Activated CD4-positive, alpha-beta T cell treated with anti-CD3 and anti-CD28 coated beads for 48 hours (primary cell): ENCODE results near the gene HYI.
"Not testable (repeated sequence)": the region's sequence is repeated elsewhere in the genome, so short reads cannot be mapped to it uniquely, and the experiment has no call there.

ENCODE experiments used
- DNase-seq: peaks from one replicate; pipeline ENCODE4 v3.0.0-alpha.2; 2020

Gene HYI

DNA sequence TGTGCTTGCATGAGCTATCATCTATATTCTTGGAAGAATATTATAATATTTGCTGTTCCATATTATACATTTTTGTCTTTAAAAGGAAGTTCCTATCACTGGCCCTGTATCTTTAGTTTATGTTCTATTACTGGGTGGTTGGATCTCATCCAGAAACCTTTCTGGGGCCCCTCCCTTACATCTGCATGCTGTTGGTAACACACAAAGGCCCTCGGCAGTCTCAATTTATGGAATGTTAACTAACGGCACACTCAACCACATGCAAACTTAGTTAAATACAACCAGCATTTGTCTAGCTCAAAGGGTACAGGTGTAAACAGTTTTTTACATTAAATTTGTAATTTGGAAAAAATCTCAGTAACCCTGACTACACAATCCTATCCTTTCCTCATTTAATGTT, 9.7 kb upstream of the HYI start:
- DNase-seq: no peak

DNA sequence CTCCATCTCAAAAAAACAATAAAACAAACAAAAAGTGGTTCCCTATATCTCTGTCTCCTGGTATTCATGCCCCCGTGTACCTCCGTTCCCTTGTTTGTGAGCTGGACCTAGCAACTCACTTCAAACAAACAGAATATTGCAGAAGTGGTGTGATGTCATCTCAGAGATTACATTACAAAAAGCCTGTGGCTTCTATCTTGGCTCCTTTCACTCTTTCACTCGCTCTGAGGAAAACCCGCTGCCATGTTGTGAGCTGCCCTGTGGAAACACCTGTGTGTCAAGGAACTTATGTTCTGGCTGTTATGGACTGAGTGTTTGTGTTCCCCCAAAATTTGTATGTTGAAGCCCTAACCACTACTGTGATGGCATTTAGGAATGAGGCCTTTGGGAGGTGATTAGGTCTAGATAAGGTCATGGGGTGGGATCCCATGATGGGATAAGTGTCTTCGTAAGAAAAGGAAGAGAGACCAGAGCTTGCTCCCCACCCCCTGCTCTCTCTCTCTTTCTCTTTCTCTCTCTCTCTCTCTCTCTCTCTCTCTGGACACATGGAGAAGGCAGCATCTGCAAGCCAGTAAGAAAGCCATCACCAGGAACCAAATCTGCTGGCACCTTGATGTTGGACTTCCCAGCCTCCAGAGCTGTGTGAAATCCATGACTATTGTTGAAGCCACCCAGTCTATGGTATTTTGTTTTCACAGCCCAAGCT, 7.4 kb upstream of the HYI start:
- DNase-seq: no peak

DNA sequence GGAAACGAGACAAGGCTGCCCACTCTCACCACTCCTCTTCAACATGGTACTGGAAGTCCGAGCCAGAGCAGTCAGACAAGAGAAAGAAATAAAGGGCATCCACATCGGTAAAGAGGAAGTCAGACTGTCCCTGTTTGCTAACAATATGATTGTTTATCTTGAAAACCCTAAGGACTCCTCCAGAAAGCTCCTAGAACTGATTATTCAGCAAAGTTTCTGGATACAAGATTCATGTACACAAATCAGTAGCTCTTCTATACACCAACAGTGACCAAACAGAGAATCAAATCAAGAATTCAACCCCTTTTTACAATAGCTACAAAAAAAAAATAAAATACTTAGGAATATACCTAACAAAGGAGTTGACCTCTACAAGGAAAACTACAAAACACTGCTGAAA, 4.6 kb upstream of the HYI start:
- not testable (repeated sequence) for DNase-seq

DNA sequence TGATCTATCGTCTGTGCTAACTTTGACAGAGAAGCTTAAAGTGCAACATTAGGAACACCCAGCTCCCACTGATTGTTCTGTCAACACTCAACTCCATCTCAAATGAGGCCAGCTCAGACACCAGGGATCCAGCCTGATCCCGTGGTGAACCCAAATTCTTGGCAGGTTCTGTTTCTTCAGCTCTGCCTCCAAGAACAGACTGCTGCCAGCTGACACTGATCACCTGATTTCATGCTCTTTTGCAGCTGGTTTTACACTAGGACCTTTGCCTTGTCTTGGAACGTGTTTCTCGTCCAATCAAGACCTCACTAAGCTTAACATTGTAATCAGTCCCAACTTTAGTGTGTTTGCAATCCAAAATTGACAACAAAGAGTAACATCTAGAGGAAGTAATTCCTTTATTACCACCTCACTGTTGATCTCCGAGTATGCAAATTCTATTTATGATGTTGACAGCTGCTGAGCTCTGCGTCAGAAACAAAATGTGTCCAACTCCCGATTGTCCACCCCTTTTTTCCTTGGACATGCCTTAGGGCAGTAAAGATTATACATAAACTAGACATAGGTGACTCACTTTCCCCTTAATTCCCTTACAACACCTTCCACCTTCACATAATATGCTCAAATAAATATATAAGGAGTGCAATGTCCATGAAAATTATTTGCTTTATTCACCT, 1.6 kb upstream of the HYI start:
- DNase-seq: no peak

DNA sequence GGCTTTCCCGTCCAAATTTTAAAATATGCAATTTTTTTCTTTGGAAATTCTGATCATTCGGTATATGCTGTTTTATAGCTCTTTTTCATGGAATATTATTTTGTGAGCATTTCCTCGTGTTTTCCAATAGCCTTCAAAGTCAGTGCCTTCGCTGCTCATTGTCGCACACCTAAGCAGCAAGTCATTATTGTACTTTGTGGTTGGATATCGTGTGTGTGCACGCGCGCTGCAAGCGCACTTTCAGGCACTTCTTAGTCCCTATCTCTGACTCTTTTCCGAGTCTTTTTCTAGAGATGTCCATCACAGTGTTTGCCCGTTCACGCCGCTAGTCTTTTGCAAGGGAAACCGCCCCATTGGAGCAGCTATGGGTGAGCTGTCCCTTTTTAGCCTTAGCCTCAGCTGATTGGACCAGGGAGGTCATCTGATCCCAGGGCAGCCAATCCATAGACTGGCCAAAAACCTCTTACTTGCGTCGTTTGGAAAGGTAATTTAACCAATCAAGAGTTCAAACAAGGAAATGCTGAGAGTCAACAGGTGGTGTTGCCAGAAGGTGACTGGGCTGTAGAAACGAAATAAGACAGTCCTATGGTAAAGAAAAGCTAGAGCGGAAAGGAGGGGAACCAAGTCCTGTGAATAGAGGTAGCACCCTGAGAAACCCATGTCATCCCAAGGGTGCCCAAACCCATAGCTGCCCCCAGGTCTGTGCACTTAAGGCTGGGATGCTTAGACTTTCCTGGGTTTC, 710 bp upstream of the HYI start:
- peak; percentile 77 for DNase-seq

DNA sequence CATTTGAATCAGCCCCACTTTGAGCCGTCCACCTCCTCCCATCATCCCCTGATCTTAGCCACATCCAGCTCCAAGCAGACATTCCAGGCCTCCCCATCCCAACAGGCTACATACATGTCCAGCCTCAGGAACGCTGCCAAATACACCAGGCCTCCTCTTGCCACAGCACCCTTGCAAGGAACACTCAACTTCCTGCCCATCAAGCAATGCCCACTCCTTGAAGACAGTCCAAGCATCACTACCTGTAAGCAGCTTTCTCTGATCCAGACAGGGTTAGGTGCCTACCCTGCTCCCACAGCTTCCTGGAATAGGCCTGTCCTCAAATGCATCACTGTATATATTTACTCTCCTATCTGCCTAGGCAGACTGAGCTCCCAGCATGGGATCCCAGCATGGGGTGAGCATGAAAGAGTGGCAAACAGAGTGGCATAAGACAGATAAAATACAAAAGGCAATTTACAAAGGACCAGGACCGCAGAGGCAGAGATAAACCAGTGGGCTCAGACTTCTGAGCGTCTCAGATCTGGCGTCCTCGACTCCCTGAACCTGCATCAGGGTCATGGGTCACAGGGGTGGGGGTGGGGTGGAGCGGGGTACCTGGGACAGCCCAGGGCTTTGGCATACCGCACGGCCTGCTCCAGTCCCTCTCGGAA, 816 bp downstream of the HYI start:
- no peak for DNase-seq

DNA sequence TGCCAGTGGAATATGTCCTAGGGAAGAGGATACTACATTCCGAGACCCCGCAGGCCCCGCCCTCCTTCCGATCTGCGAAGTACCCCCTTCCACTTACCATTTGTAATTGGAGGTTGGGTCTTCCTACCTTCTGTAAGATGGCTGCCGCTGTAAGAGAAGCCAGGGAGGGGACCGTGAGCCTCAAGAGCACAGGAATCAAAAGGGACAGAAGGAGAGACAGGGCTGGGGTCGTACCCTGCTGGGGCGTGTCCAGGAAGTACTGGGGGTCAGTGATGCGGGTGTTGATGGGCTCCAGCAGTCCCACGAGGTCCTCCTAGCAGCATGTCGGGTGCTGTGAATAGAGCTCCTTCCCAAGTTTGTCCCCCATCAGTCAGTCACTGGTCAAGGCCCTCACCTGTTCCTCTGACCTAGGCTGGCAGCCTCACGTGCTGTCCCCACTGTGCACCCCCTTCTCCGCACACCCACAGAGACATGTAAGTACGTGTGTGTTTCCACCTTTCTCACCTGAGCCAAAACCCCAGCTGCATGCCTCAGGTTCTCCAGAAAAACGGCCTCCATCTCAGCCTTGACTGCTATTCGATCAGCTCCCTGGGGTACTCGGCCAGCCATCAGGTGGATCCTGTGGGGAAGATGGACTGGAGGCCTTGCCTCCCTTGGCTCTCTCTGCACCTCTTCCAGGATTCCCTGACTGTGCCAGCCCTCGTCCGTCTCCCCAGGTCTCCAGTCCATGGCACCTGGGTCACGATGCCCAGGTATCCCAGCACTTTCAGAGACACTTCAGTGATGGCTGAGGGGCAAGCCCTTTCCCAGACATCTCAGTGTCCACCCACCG, 1.8 kb downstream of the HYI start:
- DNase-seq: no peak

DNA sequence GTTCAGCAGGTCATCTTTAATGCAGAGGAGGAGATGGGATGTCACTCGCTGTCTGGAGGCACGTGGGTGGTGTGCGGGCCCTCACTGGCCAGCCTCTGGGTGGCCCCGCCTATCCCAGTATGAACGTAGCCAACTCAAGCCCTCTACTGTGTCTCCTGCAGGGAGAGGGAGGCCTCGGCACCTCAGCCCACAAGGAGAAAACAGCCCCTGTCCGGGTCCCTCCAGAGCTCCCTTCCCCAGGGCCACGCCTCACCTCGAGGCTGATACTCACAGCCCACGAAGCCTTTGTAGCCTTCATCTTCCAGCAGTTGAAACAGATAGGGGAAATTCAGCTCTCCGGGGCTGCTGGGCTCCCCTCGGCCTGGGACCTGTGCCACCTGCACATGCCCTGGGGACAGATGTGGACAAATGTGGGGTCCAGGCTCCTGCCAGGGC, 2.6 kb downstream of the HYI start:
- DNase-seq: no peak

DNA sequence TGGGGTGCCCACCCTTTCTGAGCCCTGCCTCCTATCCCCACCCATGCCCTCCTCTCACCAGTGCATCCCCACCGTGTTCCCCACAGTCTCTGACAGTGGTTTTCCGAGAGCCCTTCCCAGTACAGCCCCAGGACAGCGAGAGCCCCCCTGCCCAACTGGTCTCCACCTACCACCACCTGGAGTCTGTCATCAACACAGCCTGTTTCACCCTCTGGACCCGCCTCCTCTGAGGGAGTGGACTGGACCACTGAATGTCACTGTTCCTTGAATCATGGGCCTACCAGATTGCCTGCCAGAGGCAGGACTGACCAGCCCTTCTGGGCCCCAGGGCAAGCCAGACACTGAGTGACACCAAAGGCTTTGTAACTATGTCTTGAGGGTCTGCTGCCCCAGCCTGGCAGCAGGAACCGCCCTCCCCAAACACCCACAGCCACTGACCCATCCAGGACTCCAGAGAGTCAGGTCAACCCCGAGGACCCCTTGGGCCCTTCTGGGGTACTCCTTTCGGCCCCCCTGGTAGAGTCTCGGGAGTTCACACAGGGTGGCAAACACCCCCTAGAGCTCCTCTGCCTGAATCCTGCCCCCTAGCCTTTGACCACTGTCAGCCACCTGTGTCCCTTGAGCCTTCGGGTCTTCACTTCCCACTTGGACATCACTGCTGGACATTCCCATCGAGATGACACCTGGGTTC, 3.3 kb downstream of the HYI start:
- DNase-seq: no peak

DNA sequence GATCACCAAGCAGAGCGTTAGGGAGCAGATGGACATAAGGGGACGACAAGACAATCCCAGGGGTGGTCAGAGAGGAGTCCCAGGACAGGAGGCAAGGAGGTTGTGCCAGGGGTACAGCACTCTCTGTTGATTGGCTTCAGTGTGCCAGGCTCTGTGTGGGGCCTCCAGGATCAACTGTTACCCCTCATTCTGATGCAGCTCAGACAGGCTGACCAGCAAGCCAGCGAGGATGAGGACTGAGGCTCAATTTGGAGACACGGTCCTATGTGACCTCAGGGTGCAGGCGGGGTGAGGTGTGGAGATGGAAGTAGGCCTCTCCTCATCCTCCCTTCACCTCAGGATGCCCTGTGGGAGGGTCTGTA, 4.0 kb downstream of the HYI start:
- no peak for DNase-seq

DNA sequence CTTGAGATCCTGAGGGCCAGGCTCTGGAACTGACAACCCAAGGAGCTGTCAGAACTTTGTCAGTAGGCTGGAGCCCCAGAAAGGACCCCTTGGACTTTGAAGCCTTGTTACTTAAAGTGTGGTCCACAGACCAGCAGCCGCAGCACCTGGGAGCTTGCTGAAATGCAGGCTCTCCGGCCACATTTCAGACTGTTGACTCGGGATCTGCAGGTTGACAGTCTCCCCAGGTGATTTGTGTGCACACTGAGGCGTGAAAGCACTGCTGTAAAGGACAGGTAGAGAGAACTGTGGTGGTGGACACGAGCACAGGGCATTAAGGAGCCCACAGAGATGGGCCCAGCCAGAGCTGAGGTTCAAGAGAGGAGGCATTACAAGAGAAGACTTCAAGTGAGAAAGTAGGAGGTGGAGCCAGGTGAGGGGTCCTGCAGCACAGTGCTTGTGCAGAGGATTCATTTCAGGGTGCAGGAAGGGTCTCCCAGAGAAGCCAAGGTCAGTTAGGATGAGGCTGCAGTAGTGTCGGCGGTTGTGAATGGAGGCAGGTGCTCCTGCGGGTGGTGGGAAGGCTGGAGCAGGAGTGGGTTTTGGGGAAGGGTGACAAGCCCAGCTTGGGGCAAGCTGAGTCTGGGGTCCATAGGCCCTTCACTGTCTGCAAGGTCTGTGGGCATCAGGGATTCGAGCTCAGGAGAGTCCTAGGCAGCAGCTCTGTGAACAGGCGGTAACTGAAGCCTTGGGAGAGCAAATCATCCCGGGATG, 4.6 kb downstream of the HYI start:
- DNase-seq: no peak

DNA sequence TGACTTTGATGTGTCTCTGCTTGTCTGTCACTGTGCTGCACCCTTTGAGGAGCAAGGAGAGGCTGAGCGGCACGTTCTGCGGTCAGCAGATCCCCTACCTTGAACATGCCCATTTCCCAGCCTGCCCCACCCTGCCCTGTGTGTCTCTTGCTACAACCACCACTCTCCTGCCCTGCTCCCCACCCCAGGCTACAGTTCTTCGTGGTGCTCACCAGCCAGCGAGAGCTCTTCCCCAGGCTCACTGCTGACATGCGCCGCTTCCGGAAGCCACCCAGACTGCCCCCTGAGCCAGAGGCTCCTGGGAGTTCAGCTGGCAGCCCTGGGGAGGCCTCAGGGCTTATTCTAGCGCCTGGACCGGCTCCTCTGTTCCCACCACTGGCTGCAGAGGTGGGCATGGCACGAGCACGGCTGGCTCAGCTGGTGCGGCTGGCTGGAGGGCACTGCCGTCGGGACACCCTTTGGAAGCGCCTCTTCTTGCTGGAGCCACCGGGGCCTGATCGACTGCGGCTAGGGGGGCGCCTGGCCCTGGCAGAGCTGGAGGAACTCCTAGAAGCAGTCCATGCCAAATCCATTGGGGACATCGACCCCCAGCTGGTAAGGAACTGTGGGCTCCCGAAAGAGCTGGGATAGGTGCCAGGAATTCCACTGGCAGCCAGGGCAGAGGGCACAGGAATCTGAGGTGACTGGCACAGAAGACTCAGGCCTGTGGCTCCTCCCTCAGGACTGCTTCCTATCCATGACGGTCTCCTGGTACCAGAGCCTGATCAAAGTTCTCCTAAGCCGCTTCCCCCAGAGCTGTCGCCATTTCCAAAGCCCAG, 5.6 kb downstream of the HYI start:
- no peak for DNase-seq

DNA sequence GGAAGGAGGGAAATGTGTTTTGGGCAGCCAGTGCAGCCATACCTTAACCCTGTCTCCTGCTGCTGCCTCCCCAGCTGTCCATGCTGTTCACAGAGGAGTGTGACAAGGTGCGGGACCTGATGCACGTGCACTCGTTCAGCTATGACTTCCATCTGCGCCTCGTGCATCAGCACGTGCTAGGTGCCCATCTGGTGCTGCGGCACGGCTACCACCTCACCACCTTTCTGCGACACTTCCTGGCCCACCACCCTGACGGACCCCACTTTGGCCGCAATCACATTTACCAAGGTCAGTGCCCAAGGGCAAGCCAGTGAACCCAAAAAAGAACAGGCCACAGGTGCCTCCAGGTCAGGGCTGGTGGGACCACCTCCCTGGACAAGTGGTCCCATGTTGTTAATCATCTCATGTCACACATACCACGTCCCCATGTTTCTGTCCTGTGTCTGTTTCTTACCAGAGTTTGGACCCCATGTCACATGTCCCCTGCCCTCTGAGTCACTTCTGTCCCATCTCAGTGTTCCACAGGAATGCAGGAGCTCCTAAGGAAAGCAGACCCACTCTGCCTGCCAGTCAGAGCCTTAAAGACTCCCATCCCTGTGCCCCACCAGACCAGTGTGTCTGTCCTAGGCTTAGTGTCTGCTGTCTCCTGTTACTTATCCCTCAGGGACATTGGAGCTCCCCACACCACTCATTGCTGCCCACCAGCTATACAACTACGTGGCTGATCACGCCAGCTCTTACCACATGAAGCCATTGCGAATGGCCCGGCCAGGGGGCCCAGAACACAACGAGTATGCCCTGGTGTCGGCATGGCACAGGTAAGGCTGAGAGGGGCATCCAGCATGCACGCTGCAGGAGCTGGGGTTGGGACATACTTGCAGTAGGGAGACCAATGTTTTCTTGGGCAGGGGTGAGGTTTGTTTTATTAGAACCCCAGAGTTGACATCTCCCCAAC, 6.6 kb downstream of the HYI start:
- DNase-seq: no peak

DNA sequence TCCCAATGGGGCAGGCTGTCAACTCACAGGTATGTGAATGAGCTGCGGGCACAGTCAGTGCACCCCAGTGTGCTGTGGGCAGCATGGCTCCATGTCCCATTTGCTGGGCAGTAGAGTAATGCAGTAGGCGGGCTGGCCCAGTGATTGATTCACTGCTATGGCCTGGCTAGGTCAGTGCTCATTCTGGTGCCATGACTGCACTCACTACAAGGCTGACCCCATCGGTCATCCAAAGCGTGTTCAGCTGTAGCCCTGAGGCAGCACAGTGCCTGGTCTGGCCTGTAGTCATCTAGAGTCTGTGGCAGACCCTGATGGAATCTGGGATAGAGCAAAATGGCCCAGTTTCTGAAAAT, 7.4 kb downstream of the HYI start:
- peak; percentile 0 for DNase-seq

DNA sequence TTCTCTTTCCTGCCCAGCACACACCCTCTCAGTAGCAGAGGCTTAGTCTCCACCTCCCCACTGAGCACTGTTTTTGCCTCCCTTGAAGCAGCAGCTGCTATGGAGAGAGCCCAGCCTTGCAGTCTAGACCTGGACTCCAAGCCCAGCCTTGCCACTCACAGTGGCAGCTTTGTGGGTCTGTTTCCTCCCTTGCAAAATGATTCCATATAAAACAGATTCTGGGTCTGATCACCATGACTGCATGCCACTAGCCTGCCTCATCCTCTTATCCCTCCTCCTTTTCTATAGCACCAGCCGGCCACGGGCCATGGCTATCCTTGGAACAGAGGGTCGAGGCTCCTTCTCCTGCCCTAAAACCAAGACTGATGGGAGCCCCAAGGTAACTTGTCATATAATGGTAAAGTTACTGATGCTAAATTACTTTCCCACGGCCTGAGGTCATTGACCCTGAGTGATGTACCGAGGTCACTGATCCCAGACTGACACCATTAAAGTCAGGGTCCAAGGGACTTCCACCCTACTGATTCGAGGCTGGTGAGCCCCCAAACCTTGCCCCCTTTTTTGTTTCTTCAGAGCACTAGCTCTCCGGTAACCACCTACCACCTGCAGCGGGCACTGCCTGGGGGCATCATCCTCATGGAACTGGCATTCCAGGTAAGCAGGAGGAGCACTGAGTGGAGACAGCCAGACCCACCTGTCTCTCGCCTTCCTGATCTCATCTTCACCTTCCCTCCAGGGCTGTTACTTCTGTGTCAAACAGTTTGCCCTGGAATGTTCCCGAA, 7.9 kb downstream of the HYI start:
- no peak for DNase-seq

DNA sequence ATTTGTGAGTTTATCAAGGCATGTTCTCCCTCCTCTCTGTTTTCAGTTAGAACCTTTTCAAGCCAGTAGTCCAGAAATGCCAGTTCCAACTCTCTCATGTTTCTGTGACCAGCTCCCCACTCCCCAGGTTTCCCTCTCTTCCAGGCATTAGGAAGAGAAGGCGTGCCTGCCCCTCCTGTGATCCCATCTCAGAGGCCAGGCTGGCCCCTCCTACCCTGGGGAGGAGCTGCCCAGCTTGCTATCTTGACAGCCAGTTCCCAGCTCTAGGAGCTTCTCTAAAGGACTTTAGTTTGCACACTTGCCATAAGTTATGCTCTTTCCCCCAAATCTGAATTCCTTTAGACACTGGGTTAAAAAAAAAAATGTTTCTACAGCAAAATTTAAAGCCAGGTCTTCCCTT, 8.9 kb downstream of the HYI start:
- no peak for DNase-seq

DNA sequence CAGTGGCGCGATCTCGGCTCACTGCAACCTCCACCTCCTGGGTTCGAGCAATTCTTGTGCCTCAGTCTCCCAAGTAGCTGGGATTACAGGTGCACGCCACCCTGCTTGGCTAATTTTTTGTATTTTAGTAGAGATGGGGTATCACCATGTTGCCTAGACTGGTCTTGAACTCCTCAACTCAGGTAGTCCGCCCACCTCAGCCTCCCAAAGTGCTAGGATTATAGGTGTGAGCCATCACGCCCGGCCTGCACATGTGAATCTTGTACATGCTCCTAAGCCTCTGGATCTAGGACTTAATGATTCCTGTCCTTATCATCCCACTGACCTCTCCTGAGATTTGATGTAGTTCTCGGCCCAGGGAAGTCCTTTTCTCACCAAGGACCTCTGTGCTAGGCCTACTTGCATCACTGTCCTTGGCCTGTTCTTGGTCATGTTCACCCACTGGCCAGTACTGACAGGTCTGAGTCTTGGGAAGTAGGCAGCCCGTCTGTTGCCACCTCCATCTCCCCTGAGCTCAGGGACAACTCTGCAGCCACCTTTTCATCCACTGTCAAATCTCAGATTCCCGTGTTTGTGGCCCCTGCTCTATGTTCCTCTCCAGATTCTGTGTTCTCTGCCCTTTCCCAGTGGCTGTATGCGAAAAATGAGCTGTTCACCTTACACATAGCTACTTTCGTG, 9.4 kb downstream of the HYI start:
- DNase-seq: no peak
